Caco-2 (cell line): ENCODE results near the gene FAM117B. TPM values are rescaled to one million over a fixed set of nuclear protein-coding genes. Genes with fewer than 3 reads are reported as not detected.
"Not testable (repeated sequence)": the region's sequence is repeated elsewhere in the genome, so short reads cannot be mapped to it uniquely, and the experiment has no call there.

Source experiments
- BruUV-seq: library from RNA; stranded (reverse); fragments of 400-500 nt; replicated peaks from 2 replicates; lab custom pipeline; 2021; lab: Mats Ljungman, UMichigan
- CTCF ChIA-PET: fragments of 300-600 bp; sonication (Branson Sonifier 250); formaldehyde crosslinking; loops from one replicate; lab custom pipeline; 2022; ENCODE audit warnings: antibody characterized with exemption; lab: Charles Lee
- POLR2A ChIA-PET: fragments of 300-600 bp; sonication (Branson Sonifier 250); formaldehyde crosslinking; loops from one replicate; lab custom pipeline; 2022; ENCODE audit warnings: antibody characterized with exemption; lab: Charles Lee
- DNase-seq, 2 experiments: peaks; one replicate each; pipeline versions ENCODE4 v3.0.0 to v3.0.0-alpha.2; 2020 to 2022
- H3K27me3 ChIP-seq: replicated peaks from 2 replicates; pipeline ENCODE4 v1.6.0; 2011; ENCODE audit warnings: low read length; ENCODE audit not compliant: control insufficient read depth, insufficient read depth
- H3K36me3 ChIP-seq: 2 replicates; pipeline ENCODE4 v1.5.1; 2011; ENCODE audit warnings: low read length; ENCODE audit not compliant: control insufficient read depth, insufficient read depth
- H3K4me1 ChIP-seq: fragments of 250-450 bp; sonication (Bioruptor Pico); 2 replicates; pipeline ENCODE4 v1.5.1; 2020; ENCODE audit warnings: mild to moderate bottlenecking
- H3K4me3 ChIP-seq: 2 replicates; pipeline ENCODE4 v1.5.1; 2011; ENCODE audit warnings: low read depth, mild to moderate bottlenecking, control low read depth, low read length
- H3K9me3 ChIP-seq: fragments of 250-450 bp; sonication (Bioruptor Pico); 2 replicates; pipeline ENCODE4 v1.5.1; 2020; ENCODE audit warnings: mild to moderate bottlenecking, moderate library complexity
- H3K27ac Mint-ChIP-seq: one replicate; pipeline ENCODE4 v1.8.0; 2022; ENCODE audit warnings: mixed read lengths; ENCODE audit not compliant: unreplicated experiment
- H3K27me3 Mint-ChIP-seq: one replicate; pipeline ENCODE4 v1.8.0; 2022; ENCODE audit warnings: mixed read lengths; ENCODE audit not compliant: insufficient read depth, unreplicated experiment
- H3K36me3 Mint-ChIP-seq: one replicate; pipeline ENCODE4 v1.8.0; 2022; ENCODE audit warnings: mild to moderate bottlenecking, mixed read lengths; ENCODE audit not compliant: insufficient read depth, unreplicated experiment
- H3K4me1 Mint-ChIP-seq: one replicate; pipeline ENCODE4 v1.8.0; 2022; ENCODE audit warnings: low read depth, mixed read lengths; ENCODE audit not compliant: unreplicated experiment
- H3K4me3 Mint-ChIP-seq: one replicate; pipeline ENCODE4 v1.8.0; 2022; ENCODE audit warnings: mild to moderate bottlenecking, moderate library complexity, mixed read lengths; ENCODE audit not compliant: unreplicated experiment
- H3K9me3 Mint-ChIP-seq: one replicate; pipeline ENCODE4 v1.8.0; 2022; ENCODE audit warnings: mixed read lengths; ENCODE audit not compliant: unreplicated experiment
- intact Hi-C: fragments of 100-400 bp; cut with micrococcal nuclease; formaldehyde crosslinking; loops from one replicate; pipeline ENCODE4 v1.10.0; 2022; ENCODE audit not compliant: unreplicated experiment
- total RNA-seq: library from RNA; stranded (reverse); gene quantifications from 2 replicates; pipeline ENCODE4 v1.2.3, GENCODE V29; 2022
- TF ChIP-seq, protein P1 (sequence below), 2 experiments: fragments of 200-600 bp in 1 of 2; IDR thresholded peaks; 1 replicate in 1 of 2; 2 replicates in 1 of 2; pipeline versions ENCODE4 v1.5.1 to v1.8.0; 2011 to 2022; ENCODE audit warnings: antibody characterized with exemption in 1 of 2, control low read depth in 1 of 2, inconsistent platforms in 1 of 2, low read depth in 1 of 2, low read length in 1 of 2, mild to moderate bottlenecking in 1 of 2, moderate library complexity in 1 of 2; ENCODE audit not compliant: insufficient read depth in 1 of 2, severe bottlenecking in 1 of 2, unreplicated experiment in 1 of 2

Gene FAM117B
- total RNA-seq, 1 experiment from 2014 or later, result 9.8 TPM

DNA sequence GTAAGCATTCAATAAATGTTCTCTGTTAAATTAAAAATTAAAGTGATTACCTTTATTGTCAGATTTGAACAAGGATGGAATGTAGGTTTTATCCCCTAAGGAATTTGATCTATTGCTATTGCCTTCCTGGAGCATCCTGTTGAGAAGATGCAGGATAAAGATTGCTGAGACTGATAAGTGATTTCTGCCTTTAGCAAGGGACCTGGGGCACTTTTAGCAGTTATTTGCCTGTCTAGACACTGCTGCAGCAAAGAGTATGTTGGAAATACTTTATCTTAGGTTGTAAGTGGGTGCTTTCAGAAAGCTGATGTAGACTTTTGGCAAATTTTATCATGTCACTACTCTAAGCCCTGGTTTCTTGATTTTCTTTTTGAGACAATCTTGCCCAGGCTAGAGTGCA, 69.5 kb downstream of the FAM117B start:
- no peak overlapping the region for H3K4me3 ChIP-seq
- H3K9me3 ChIP-seq, result no peaks in the 10 kb centered on the region
- no TSS peak for BruUV-seq
- Mint-ChIP-seq H3K9me3 (no peaks in the 10 kb centered on the region), H3K4me1 (no peaks in the 10 kb centered on the region), H3K4me3 (no peak overlapping the region), H3K27ac (no peak overlapping the region), H3K27me3 (no peaks in the 10 kb centered on the region), H3K36me3 (peaks cover 5% of the 10 kb centered on the region)
- ChIA-PET CTCF (no interaction called here), POLR2A (no interaction called here)
- TF ChIP-seq, protein P1, sequence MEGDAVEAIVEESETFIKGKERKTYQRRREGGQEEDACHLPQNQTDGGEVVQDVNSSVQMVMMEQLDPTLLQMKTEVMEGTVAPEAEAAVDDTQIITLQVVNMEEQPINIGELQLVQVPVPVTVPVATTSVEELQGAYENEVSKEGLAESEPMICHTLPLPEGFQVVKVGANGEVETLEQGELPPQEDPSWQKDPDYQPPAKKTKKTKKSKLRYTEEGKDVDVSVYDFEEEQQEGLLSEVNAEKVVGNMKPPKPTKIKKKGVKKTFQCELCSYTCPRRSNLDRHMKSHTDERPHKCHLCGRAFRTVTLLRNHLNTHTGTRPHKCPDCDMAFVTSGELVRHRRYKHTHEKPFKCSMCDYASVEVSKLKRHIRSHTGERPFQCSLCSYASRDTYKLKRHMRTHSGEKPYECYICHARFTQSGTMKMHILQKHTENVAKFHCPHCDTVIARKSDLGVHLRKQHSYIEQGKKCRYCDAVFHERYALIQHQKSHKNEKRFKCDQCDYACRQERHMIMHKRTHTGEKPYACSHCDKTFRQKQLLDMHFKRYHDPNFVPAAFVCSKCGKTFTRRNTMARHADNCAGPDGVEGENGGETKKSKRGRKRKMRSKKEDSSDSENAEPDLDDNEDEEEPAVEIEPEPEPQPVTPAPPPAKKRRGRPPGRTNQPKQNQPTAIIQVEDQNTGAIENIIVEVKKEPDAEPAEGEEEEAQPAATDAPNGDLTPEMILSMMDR (IDR thresholded peaks at IDR 0.05; ENCODE audit: insufficient read depth in 1 of 2, low read depth in 1 of 2, low read length in 1 of 2, severe bottlenecking in 1 of 2, unreplicated experiment in 1 of 2), result no peak
- no peaks in the 10 kb centered on the region for H3K27me3 ChIP-seq
- DNase-seq, result no peak
- intact Hi-C loops, result no loop called here
- no peaks in the 10 kb centered on the region for H3K36me3 ChIP-seq
- H3K4me1 ChIP-seq, result no peaks in the 10 kb centered on the region

DNA sequence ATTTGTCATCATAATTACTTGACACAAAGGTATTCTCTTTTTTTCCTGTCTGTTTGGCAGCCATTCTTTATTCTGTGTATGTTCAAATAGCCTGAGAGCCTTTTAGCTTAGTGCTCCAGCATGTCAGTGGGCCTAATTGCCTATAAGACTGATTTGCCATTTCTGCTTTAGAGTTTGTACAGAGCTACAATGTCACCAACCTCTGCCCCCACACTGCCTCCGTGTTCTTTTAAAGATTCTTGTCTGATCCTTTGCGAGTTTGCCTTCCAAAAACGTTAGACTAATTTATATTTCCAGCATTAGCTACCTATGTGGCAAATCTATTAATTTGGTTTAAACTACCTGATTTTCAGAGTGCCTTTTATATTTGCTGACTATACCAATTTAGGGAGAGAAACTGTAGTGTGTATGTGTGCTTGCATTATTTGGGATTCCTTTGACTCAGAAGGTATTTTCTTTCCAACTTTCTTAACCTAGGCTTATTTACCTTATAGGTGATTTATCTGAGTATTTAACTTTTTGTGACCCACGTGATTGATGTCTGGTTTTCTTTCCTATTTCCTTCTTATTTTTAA, 70.8 kb downstream of the FAM117B start:
- Histone ChIP-seq H3K9me3 (no peaks in the 10 kb centered on the region), H3K27me3 (no peaks in the 10 kb centered on the region), H3K4me3 (no peak overlapping the region), H3K36me3 (no peaks in the 10 kb centered on the region), H3K4me1 (no peaks in the 10 kb centered on the region)
- POLR2A ChIA-PET, result no interaction called here
- CTCF ChIA-PET, result no interaction called here
- Mint-ChIP-seq H3K27ac (no peak overlapping the region), H3K9me3 (no peaks in the 10 kb centered on the region), H3K36me3 (peaks cover 5% of the 10 kb centered on the region), H3K4me1 (no peaks in the 10 kb centered on the region), H3K27me3 (no peaks in the 10 kb centered on the region), H3K4me3 (no peak overlapping the region)
- TF ChIP-seq, protein P1 (IDR thresholded peaks at IDR 0.05; ENCODE audit: insufficient read depth in 1 of 2, low read depth in 1 of 2, low read length in 1 of 2, severe bottlenecking in 1 of 2, unreplicated experiment in 1 of 2), result no peak
- intact Hi-C loops, result no loop called here
- BruUV-seq, result no TSS peak
- no peak for DNase-seq

DNA sequence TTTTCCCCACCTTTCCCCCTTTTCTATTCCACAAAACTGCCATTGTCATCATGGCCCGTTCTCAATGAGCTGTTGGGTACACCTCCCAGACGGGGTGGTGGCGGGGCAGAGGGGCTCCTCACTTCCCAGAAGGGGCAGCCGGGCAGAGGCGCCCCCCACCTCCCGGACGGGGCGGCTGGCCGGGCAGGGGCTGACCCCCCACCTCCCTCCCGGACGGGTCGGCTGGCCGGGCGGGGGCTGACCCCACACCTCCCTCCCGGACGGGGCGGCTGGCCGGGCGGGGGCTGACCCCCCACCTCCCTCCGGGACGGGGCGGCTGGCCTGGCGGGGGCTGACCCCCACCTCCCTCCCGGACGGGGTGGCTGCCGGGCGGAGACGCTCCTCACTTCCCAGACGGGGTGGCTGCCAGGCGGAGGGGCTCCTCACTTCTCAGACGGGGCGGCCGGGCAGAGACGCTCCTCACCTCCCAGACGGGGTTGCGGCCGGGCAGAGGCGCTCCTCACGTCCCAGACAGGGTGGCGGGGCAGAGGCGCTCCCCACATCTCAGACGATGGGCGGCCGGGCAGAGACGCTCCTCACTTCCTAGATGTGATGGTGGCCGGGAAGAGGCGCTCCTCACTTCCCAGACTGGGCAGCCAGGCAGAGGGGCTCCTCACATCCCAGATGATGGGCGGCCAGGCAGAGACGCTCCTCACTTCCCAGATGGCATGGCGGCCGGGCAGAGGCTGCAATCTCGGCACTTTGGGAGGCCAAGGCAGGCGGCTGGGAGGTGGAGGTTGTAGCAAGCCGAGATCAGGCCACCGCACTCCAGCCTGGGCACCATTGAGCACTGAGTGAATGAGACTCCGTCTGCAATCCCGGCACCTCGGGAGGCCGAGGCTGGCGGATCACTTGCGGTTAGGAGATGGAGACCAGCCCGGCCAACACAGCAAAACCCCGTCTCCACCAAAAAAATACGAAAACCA, 80.5 kb downstream of the FAM117B start:
- H3K27me3 Mint-ChIP-seq, H3K4me3 ChIP-seq, H3K27ac Mint-ChIP-seq, H3K36me3 ChIP-seq, H3K4me1 ChIP-seq, H3K4me1 Mint-ChIP-seq, intact Hi-C loops, H3K36me3 Mint-ChIP-seq, POLR2A ChIA-PET, DNase-seq, H3K27me3 ChIP-seq, CTCF ChIA-PET, BruUV-seq, H3K4me3 Mint-ChIP-seq: not testable (repeated sequence)
- peaks cover 31% of the 10 kb centered on the region for H3K9me3 Mint-ChIP-seq
- peaks cover 12% of the 10 kb centered on the region for H3K9me3 ChIP-seq
